Aorta (tissue), 4 donors: ENCODE data around the gene TEX19. TPM values are rescaled to one million over a fixed set of nuclear protein-coding genes. Genes with fewer than 3 reads are reported as not detected.

Experiments
- polyA plus RNA-seq, 2 donors: library from polyadenylated mRNA; stranded (reverse); fragments of 200-250 nt; gene quantifications; one replicate each; pipeline ENCODE4 v1.2.3, GENCODE V29; 2013
- total RNA-seq, 2 donors: library from RNA; stranded (reverse); fragmentation: NEBNext Ultra II Directional; extraction: Animal tissue kit (Norgen Biotek cat#: 25700); gene quantifications; one replicate each; pipeline ENCODE4 v1.2.1, GENCODE V29; 2021
- donor health status: healthy with polysubstance abuse.
- donor health status: Bipolar disorder and iron deficiency.
- donor health status: DM: no; HTN: no; CAD: no.
- donor health status: DM: yes; HTN: yes; CAD: no.

The TEX19 gene
- total and polyA plus RNA-seq, 4 donors = not detected

Other genes starting within 250 kb of the TEX19 start
- gene CCDC57, start 146.4 kb upstream of the TEX19 start, total RNA-seq = 10 to 100 TPM; 31.2 to 53.4 TPM
- gene CCDC57, start 146.4 kb upstream of the TEX19 start, polyA plus RNA-seq = 100 to 1,000 TPM in 1 of 2 donors, 10 to 100 TPM in 1; 17.8 to 145 TPM
- 10 to 100 TPM; 55.6 to 96.9 TPM for gene SLC16A3, start 130.2 kb upstream of the TEX19 start, total RNA-seq
- gene SLC16A3, start 130.2 kb upstream of the TEX19 start, polyA plus RNA-seq = 10 to 100 TPM in 1 of 2 donors, 1 to 10 TPM in 1; 7.6 to 20.3 TPM
- gene CSNK1D, start 85.5 kb upstream of the TEX19 start, total RNA-seq = 100 to 1,000 TPM; 130 to 153 TPM
- gene CSNK1D, start 85.5 kb upstream of the TEX19 start, polyA plus RNA-seq = 10 to 100 TPM; 39.9 to 73.4 TPM
- 1 to 10 TPM; 2.6 to 3.4 TPM for gene CD7, start 41.6 kb upstream of the TEX19 start, total RNA-seq
- gene CD7, start 41.6 kb upstream of the TEX19 start, polyA plus RNA-seq = under 1 TPM; 0.33 to 0.75 TPM
- gene SECTM1, start 25.5 kb upstream of the TEX19 start, total RNA-seq = 10 to 100 TPM in 1 of 2 donors, 1 to 10 TPM in 1; 9.9 to 15.8 TPM
- 10 to 100 TPM in 1 of 2 donors, 1 to 10 TPM in 1; 4.5 to 22.5 TPM for gene SECTM1, start 25.5 kb upstream of the TEX19 start, polyA plus RNA-seq
- not detected for gene UTS2R, start 12.5 kb downstream of the TEX19 start, total RNA-seq
- not detected for gene UTS2R, start 12.5 kb downstream of the TEX19 start, polyA plus RNA-seq
- gene HEXD, start 59.1 kb downstream of the TEX19 start, total RNA-seq = 10 to 100 TPM; 14.8 to 34.7 TPM
- gene HEXD, start 59.1 kb downstream of the TEX19 start, polyA plus RNA-seq = 100 to 1,000 TPM in 1 of 2 donors, 10 to 100 TPM in 1; 15.7 to 133 TPM
- 10 to 100 TPM; 17.5 to 22.2 TPM for gene OGFOD3, start 59.3 kb downstream of the TEX19 start, total RNA-seq
- gene OGFOD3, start 59.3 kb downstream of the TEX19 start, polyA plus RNA-seq = 10 to 100 TPM; 12.0 to 25.9 TPM
- 100 to 1,000 TPM in 1 of 2 donors, 10 to 100 TPM in 1; 59.9 to 131 TPM for gene CYBC1, start 91.5 kb downstream of the TEX19 start, total RNA-seq
- gene CYBC1, start 91.5 kb downstream of the TEX19 start, polyA plus RNA-seq = 10 to 100 TPM; 26.5 to 65.7 TPM
- gene NARF, start 99.5 kb downstream of the TEX19 start, total RNA-seq = 10 to 100 TPM; 45.9 to 76.0 TPM
- gene NARF, start 99.5 kb downstream of the TEX19 start, polyA plus RNA-seq = 100 to 1,000 TPM in 1 of 2 donors, 10 to 100 TPM in 1; 34.4 to 162 TPM
- gene FOXK2, start 160.5 kb downstream of the TEX19 start, total RNA-seq = 10 to 100 TPM; 52.0 to 58.8 TPM
- gene FOXK2, start 160.5 kb downstream of the TEX19 start, polyA plus RNA-seq = 10 to 100 TPM; 15.3 to 19.5 TPM